GM21447 (cell line): Measurements from ENCODE around the gene GPR139.

ENCODE experiments used
- ATAC-seq: cut with Tn5 transposase; IDR thresholded peaks from one replicate; pipeline ENCODE4 v1.9.1; 2021; ENCODE audit not compliant: unreplicated experiment

The GPR139 gene

DNA sequence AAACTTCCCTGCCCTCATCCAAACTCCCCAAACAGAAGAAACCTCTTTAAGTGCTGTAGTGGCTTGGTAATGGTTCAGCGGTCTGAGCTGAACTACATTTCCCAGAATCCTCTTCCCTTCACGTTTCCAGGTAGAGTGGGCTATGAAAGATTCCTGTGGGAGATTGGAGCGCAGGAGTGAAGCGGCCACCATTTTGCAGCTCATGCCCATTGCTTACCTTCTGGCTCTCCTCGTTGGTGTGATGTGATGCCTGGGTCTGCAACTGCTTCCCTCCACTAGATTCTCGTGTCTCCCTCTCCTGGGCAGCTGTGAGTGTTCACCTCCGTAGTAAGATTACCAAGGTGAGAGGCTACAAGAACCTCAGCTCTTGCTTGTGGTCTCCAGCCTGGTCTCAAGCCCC is 82.1 kb downstream of the GPR139 start:
- ATAC-seq, result no peak

DNA sequence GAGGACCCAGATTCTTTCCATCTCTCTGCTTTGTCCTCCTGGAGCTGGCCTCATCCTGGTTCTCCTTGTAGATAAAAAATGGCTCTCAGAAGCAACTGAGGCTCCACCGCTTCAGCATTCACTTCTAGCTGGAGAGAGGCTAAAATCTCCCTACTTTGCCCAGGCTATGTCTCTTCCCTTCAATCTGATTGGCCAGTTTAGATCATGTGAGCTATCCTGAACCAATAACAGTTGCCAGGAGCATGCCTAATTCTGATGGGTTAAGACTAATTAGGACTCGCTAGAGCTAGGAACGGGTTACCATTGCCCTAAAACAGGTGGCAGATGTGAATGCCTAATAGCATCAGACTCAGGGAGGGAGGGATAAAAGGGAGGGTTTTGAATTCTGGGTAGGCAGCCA is 89.6 kb downstream of the GPR139 start:
- ATAC-seq, result no peak
